ENCODE data around the gene CDH4. TPM values are rescaled to one million over a fixed set of nuclear protein-coding genes. Genes with fewer than 3 reads are reported as not detected.

CDH4 gene
- total RNA-seq, 6 experiments from 2014 or later, result 5.8 to 12.8 (median 10.9) TPM

DNA sequence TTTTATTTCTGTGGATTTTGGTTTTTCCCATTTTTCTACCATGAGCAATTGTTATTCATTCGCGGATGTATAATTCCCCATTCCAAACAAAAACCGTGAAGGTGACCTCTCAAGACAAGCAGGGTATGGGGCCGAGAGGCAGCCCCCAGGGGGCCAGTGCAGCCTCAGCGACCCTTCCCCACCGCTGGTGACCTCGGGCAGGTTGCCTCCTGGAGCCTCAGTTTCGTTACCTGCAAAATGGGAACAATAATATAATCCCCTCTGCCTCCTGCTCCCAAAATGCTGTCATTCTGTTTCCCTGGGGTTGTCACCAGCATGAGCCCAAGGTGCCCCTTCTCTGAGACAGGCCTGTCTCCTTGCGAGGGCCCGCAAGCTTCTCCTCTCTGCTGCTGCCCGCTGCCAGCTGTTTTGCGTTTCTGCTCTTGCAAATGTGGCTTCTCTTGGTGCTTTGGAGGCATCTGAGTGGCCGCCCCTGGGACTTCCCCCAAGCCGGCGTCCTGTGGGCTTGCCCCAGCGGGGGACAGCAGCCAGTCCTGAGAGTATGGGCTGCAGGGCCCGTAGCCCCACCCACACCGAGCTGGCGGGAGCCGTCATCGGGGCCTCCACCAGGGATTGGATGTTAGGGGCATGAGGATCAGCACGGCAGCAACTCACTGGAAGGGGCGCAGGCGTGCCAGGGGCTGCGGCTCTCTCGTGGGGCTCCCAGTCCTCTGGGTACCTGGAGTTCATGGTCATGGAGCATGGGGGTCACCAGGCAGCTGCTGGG is 651.7 kb downstream of the CDH4 start:
- Mint-ChIP-seq H3K27me3 (ENCODE audit: insufficient read depth) (peaks cover 12% of the 10 kb centered on the region), H3K9me3 (no peaks in the 10 kb centered on the region), H3K27ac (no peak overlapping the region), H3K4me3 (no peak overlapping the region), H3K36me3 (ENCODE audit: low read depth) (no peaks in the 10 kb centered on the region), H3K4me1 (ENCODE audit: low read depth) (peaks cover 7% of the 10 kb centered on the region)
- DNase-seq, result no peak
- TF ChIP-seq, protein P1, sequence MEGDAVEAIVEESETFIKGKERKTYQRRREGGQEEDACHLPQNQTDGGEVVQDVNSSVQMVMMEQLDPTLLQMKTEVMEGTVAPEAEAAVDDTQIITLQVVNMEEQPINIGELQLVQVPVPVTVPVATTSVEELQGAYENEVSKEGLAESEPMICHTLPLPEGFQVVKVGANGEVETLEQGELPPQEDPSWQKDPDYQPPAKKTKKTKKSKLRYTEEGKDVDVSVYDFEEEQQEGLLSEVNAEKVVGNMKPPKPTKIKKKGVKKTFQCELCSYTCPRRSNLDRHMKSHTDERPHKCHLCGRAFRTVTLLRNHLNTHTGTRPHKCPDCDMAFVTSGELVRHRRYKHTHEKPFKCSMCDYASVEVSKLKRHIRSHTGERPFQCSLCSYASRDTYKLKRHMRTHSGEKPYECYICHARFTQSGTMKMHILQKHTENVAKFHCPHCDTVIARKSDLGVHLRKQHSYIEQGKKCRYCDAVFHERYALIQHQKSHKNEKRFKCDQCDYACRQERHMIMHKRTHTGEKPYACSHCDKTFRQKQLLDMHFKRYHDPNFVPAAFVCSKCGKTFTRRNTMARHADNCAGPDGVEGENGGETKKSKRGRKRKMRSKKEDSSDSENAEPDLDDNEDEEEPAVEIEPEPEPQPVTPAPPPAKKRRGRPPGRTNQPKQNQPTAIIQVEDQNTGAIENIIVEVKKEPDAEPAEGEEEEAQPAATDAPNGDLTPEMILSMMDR (IDR thresholded peaks at IDR 0.05), result no peak

DNA sequence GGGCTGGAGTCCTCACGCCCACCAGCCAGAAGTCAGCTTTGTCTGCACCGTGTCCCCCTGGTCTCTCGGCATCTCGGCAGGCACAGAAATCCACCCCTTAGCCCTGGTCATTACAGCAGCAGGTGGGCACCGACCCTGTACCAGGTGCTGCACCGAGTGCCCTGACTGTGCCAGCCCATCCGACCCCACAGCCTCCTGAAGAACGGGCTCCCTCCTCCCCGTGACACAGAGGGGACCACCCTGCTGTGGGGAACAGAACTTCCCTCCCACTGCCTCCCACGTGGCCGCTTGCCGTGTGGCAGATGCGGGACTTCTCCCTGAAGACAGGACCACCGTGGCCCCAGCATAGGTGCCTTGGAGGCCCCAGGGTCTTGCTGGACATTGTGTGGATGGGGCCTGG is 652.4 kb downstream of the CDH4 start:
- peaks cover 7% of the 10 kb centered on the region for H3K4me1 Mint-ChIP-seq (ENCODE audit: low read depth)
- no peak overlapping the region for H3K4me3 Mint-ChIP-seq
- H3K27ac Mint-ChIP-seq, result no peak overlapping the region
- no peaks in the 10 kb centered on the region; the same call in 1 of the 2 replicates for H3K9me3 Mint-ChIP-seq
- TF ChIP-seq, protein P1 (IDR thresholded peaks at IDR 0.05), result no peak
- no peaks in the 10 kb centered on the region for H3K36me3 Mint-ChIP-seq (ENCODE audit: low read depth)
- no peak for DNase-seq
- peaks cover 14% of the 10 kb centered on the region for H3K27me3 Mint-ChIP-seq (ENCODE audit: insufficient read depth)

DNA sequence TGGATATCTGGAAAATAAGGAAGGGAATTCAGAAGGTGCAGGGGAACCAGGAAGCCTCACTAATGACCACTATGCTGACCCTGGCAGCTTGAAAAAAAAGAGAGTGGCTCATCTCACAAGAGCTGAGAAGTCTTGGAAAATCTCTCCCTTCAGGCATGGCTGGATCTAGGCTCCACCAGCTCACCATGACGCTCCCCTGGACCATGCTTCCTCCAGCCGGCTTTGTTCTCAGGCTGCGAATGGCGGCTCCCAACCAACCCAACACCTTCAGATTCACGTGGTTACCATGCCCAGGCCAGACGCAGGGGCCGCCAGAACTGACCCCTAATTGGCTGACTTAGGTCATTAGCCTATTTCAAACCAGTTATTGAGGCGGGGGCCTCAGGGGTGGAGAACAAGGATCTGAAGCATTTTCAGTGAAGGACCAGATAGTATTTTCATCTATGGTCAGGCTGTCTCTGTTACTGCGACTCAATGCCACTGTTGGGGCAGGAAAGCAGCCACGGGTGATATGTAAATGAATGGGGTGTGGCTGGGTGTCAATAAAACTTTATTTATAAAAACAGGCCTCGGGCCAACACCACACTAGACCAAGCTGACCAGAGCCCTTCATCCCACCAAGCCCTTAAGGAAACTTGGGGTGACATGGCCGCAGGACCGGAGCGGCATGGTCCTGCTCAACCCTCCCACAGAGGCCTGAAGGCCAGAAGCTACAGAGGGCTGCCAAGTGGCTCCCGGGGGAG is 653.9 kb downstream of the CDH4 start:
- DNase-seq, result no peak
- TF ChIP-seq, protein P1 (IDR thresholded peaks at IDR 0.05), result no peak
- peaks cover 5% of the 10 kb centered on the region for H3K9me3 Mint-ChIP-seq
- no peak overlapping the region for H3K27ac Mint-ChIP-seq
- no peak overlapping the region for H3K4me3 Mint-ChIP-seq
- peaks cover 7% of the 10 kb centered on the region for H3K36me3 Mint-ChIP-seq (ENCODE audit: low read depth)
- H3K27me3 Mint-ChIP-seq (ENCODE audit: insufficient read depth), result peaks cover 14% of the 10 kb centered on the region
- H3K4me1 Mint-ChIP-seq (ENCODE audit: low read depth), result peaks cover 7% of the 10 kb centered on the region

DNA sequence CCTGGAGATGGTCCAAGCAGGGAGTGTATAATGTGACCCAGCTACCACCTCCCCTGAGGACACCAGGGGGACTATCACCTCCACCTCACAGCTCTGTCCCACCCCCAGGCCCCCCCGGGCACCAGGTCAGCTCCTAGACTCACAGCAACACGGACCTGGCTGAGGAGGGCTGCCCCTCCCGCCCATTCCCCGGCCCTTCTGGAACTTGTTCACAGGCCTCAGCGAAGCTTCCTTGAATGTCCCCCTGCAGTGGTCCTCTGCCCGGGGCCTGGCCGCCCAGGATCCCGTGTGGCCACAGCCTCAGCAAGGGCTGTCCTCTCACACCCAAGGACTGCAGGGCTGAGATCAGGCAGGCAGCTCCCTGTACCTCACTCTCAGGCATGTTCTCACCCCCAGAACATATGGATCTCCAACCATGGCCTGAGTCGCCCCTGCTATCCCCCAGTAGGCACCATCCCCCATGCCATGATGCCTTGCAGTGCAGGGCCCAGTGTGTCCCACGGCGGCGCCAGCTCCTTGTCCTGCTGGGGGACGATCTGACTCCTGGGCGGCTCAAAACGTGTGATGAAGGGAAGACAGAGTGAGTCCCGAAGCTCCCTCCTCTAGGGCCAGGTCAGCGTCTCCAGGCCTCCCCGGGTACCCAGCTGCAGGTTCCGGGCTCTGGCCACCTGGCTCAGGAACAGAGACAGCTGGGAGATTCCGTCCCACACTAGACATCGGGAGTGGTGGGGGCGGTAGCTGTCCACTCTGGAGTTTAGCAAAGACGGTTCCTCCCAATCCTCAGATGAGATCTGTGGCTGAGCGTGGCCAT is 655.2 kb downstream of the CDH4 start:
- Mint-ChIP-seq H3K4me1 (ENCODE audit: low read depth) (no peaks in the 10 kb centered on the region), H3K27ac (no peak overlapping the region), H3K27me3 (ENCODE audit: insufficient read depth) (peaks cover 11% of the 10 kb centered on the region), H3K36me3 (ENCODE audit: low read depth) (peaks cover 9% of the 10 kb centered on the region), H3K4me3 (no peak overlapping the region), H3K9me3 (peaks cover 9% of the 10 kb centered on the region)
- TF ChIP-seq, protein P1 (IDR thresholded peaks at IDR 0.05), result no peak
- DNase-seq, result no peak
